ENCODE measurements around the gene PDGFRA. TPM values are rescaled to one million over a fixed set of nuclear protein-coding genes. Genes with fewer than 3 reads are reported as not detected.

The PDGFRA gene
- polyA plus RNA-seq, 4 donors = 0.67 to 73.7 (median 7.7) TPM

GRCh38 chr4:54192811-54193210 lies 36.3 kb upstream of the PDGFRA start:
- H3K27ac ChIP-seq (ENCODE audit: low read depth in 1 of 3, low read length in 2 of 3) = no peak overlapping the region
- 92 to 94% (median 94%) methylated on average over 16 of the region's 16 CpGs for WGBS, 3 donors

GRCh38 chr4:54197926-54198325 lies 31.2 kb upstream of the PDGFRA start:
- Histone ChIP-seq H3K36me3 (ENCODE audit: control insufficient read depth in 3 of 3, insufficient read depth in 2 of 3, low read depth in 1 of 3, low read length in 3 of 3) (no peaks in the 10 kb centered on the region), H3K9me3 (ENCODE audit: control insufficient read depth in 2 of 2, insufficient read depth in 1 of 2, low read depth in 1 of 2, low read length in 1 of 2) (peaks cover 0 to under 1% of the 10 kb centered on the region in 2 donors), H3K27ac (ENCODE audit: low read depth in 1 of 3, low read length in 2 of 3) (no peak overlapping the region), H3K4me1 (ENCODE audit: control insufficient read depth in 3 of 3, insufficient read depth in 2 of 3, low read depth in 1 of 3, low read length in 2 of 3) (no peaks in the 10 kb centered on the region), H3K27me3 (ENCODE audit: control insufficient read depth in 3 of 3, insufficient read depth in 3 of 3, low read length in 3 of 3) (no peaks in the 10 kb centered on the region), H3K4me3 (ENCODE audit: low read depth in 1 of 3, low read length in 3 of 3) (no peak overlapping the region)
- FAIRE-seq (no peak), DNase-seq (no peak)
- WGBS, 3 donors = 79 to 97% (median 96%) methylated on average over 2 of the region's 2 CpGs

More at GRCh38 chr4:54192811-54193210, 36.3 kb upstream of the PDGFRA start:
- Histone ChIP-seq H3K36me3 (ENCODE audit: control insufficient read depth in 3 of 3, insufficient read depth in 2 of 3, low read depth in 1 of 3, low read length in 3 of 3) (no peaks in the 10 kb centered on the region), H3K4me1 (ENCODE audit: control insufficient read depth in 3 of 3, insufficient read depth in 2 of 3, low read depth in 1 of 3, low read length in 2 of 3) (no peaks in the 10 kb centered on the region), H3K9me3 (ENCODE audit: control insufficient read depth in 2 of 2, insufficient read depth in 1 of 2, low read depth in 1 of 2, low read length in 1 of 2) (peaks cover 0 to 4% of the 10 kb centered on the region in 2 donors), H3K27me3 (ENCODE audit: control insufficient read depth in 3 of 3, insufficient read depth in 3 of 3, low read length in 3 of 3) (peaks cover 0 to 2% (median 0%) of the 10 kb centered on the region in 3 donors), H3K4me3 (ENCODE audit: low read depth in 1 of 3, low read length in 3 of 3) (no peak overlapping the region)
- DNase-seq = no peak
- FAIRE-seq = no peak

GRCh38 chr4:54199919-54200318 lies 29.2 kb upstream of the PDGFRA start:
- Histone ChIP-seq H3K36me3 (ENCODE audit: control insufficient read depth in 3 of 3, insufficient read depth in 2 of 3, low read depth in 1 of 3, low read length in 3 of 3) (no peaks in the 10 kb centered on the region), H3K9me3 (ENCODE audit: control insufficient read depth in 2 of 2, insufficient read depth in 1 of 2, low read depth in 1 of 2, low read length in 1 of 2) (no peaks in the 10 kb centered on the region), H3K4me1 (ENCODE audit: control insufficient read depth in 3 of 3, insufficient read depth in 2 of 3, low read depth in 1 of 3, low read length in 2 of 3) (no peaks in the 10 kb centered on the region), H3K4me3 (ENCODE audit: low read depth in 1 of 3, low read length in 3 of 3) (no peak overlapping the region), H3K27ac (ENCODE audit: low read depth in 1 of 3, low read length in 2 of 3) (no peak overlapping the region), H3K27me3 (ENCODE audit: control insufficient read depth in 3 of 3, insufficient read depth in 3 of 3, low read length in 3 of 3) (no peaks in the 10 kb centered on the region)
- FAIRE-seq = no peak
- DNase-seq = no peak
- 88 to 94% (median 90%) methylated on average over 5 of the region's 5 CpGs for WGBS, 3 donors

- no peak overlapping the region for H3K4me3 ChIP-seq (ENCODE audit: low read depth in 1 of 3, low read length in 3 of 3)
- no peak for DNase-seq
- H3K9me3 ChIP-seq (ENCODE audit: control insufficient read depth in 2 of 2, insufficient read depth in 1 of 2, low read depth in 1 of 2, low read length in 1 of 2) = no peaks in the 10 kb centered on the region
- H3K27ac ChIP-seq (ENCODE audit: low read depth in 1 of 3, low read length in 2 of 3) = no peak overlapping the region
- H3K27me3 ChIP-seq (ENCODE audit: control insufficient read depth in 3 of 3, insufficient read depth in 3 of 3, low read length in 3 of 3) = peaks cover 0 to 12% (median 0%) of the 10 kb centered on the region in 3 donors
- no peak for FAIRE-seq
- H3K36me3 ChIP-seq (ENCODE audit: control insufficient read depth in 3 of 3, insufficient read depth in 2 of 3, low read depth in 1 of 3, low read length in 3 of 3) = no peaks in the 10 kb centered on the region
- 84 to 98% (median 87%) methylated on average over 2 of the region's 2 CpGs for WGBS, 3 donors
- H3K4me1 ChIP-seq (ENCODE audit: control insufficient read depth in 3 of 3, insufficient read depth in 2 of 3, low read depth in 1 of 3, low read length in 2 of 3) = peaks cover 0 to 8% (median 0%) of the 10 kb centered on the region in 3 donors
Observed at GRCh38 chr4:54209617-54210016, 19.5 kb upstream of the PDGFRA start.

- 54 to 63% (median 61%) methylated on average over 3 of the region's 3 CpGs for WGBS, 3 donors
- FAIRE-seq = no peak
- DNase-seq = no peak
- no peaks in the 10 kb centered on the region for H3K9me3 ChIP-seq (ENCODE audit: control insufficient read depth in 2 of 2, insufficient read depth in 1 of 2, low read depth in 1 of 2, low read length in 1 of 2)
- peaks cover 0 to 30% (median 0%) of the 10 kb centered on the region in 3 donors for H3K27me3 ChIP-seq (ENCODE audit: control insufficient read depth in 3 of 3, insufficient read depth in 3 of 3, low read length in 3 of 3)
- no peak overlapping the region for H3K27ac ChIP-seq (ENCODE audit: low read depth in 1 of 3, low read length in 2 of 3)
- peaks cover 0 to 8% (median 4%) of the 10 kb centered on the region in 3 donors for H3K4me1 ChIP-seq (ENCODE audit: control insufficient read depth in 3 of 3, insufficient read depth in 2 of 3, low read depth in 1 of 3, low read length in 2 of 3)
- no peak overlapping the region for H3K4me3 ChIP-seq (ENCODE audit: low read depth in 1 of 3, low read length in 3 of 3)
- no peaks in the 10 kb centered on the region for H3K36me3 ChIP-seq (ENCODE audit: control insufficient read depth in 3 of 3, insufficient read depth in 2 of 3, low read depth in 1 of 3, low read length in 3 of 3)
Observed at GRCh38 chr4:54213001-54213400, 16.1 kb upstream of the PDGFRA start.

GRCh38 chr4:54213761-54214160 lies 15.3 kb upstream of the PDGFRA start:
- Histone ChIP-seq H3K36me3 (ENCODE audit: control insufficient read depth in 3 of 3, insufficient read depth in 2 of 3, low read depth in 1 of 3, low read length in 3 of 3) (no peaks in the 10 kb centered on the region), H3K4me3 (ENCODE audit: low read depth in 1 of 3, low read length in 3 of 3) (no peak overlapping the region), H3K9me3 (ENCODE audit: control insufficient read depth in 2 of 2, insufficient read depth in 1 of 2, low read depth in 1 of 2, low read length in 1 of 2) (no peaks in the 10 kb centered on the region), H3K4me1 (ENCODE audit: control insufficient read depth in 3 of 3, insufficient read depth in 2 of 3, low read depth in 1 of 3, low read length in 2 of 3) (peaks cover 0 to 8% (median 5%) of the 10 kb centered on the region in 3 donors), H3K27me3 (ENCODE audit: control insufficient read depth in 3 of 3, insufficient read depth in 3 of 3, low read length in 3 of 3) (peaks cover 0 to 35% (median 0%) of the 10 kb centered on the region in 3 donors), H3K27ac (ENCODE audit: low read depth in 1 of 3, low read length in 2 of 3) (peak overlapping the region in 1 of 3 donors; percentile 21)
- 6 to 45% (median 20%) methylated on average over 4 of the region's 4 CpGs for WGBS, 3 donors
- FAIRE-seq (no peak), DNase-seq (peak; percentile 54 to 62)

- peaks cover 0 to 8% (median 5%) of the 10 kb centered on the region in 3 donors for H3K4me1 ChIP-seq (ENCODE audit: control insufficient read depth in 3 of 3, insufficient read depth in 2 of 3, low read depth in 1 of 3, low read length in 2 of 3)
- no peak for DNase-seq
- no peak overlapping the region for H3K27ac ChIP-seq (ENCODE audit: low read depth in 1 of 3, low read length in 2 of 3)
- H3K27me3 ChIP-seq (ENCODE audit: control insufficient read depth in 3 of 3, insufficient read depth in 3 of 3, low read length in 3 of 3) = peaks cover 0 to 38% (median 0%) of the 10 kb centered on the region in 3 donors
- no peaks in the 10 kb centered on the region for H3K36me3 ChIP-seq (ENCODE audit: control insufficient read depth in 3 of 3, insufficient read depth in 2 of 3, low read depth in 1 of 3, low read length in 3 of 3)
- no peak for FAIRE-seq
- 56 to 76% (median 69%) methylated on average over 4 of the region's 4 CpGs for WGBS, 3 donors
- no peak overlapping the region for H3K4me3 ChIP-seq (ENCODE audit: low read depth in 1 of 3, low read length in 3 of 3)
- H3K9me3 ChIP-seq (ENCODE audit: control insufficient read depth in 2 of 2, insufficient read depth in 1 of 2, low read depth in 1 of 2, low read length in 1 of 2) = no peaks in the 10 kb centered on the region
Observed at GRCh38 chr4:54215379-54216077, 13.6 kb upstream of the PDGFRA start.

- H3K27me3 ChIP-seq (ENCODE audit: control insufficient read depth in 3 of 3, insufficient read depth in 3 of 3, low read length in 3 of 3) = peaks cover 0 to 47% (median 0%) of the 10 kb centered on the region in 3 donors
- H3K27ac ChIP-seq (ENCODE audit: low read depth in 1 of 3, low read length in 2 of 3) = no peak overlapping the region
- 1 to 2% (median 1%) methylated on average over 22 to 23 of the region's 23 CpGs for WGBS, 3 donors
- H3K4me1 ChIP-seq (ENCODE audit: control insufficient read depth in 3 of 3, insufficient read depth in 2 of 3, low read depth in 1 of 3, low read length in 2 of 3) = peaks cover 0 to 8% (median 5%) of the 10 kb centered on the region in 3 donors
- H3K36me3 ChIP-seq (ENCODE audit: control insufficient read depth in 3 of 3, insufficient read depth in 2 of 3, low read depth in 1 of 3, low read length in 3 of 3) = no peaks in the 10 kb centered on the region
- no peaks in the 10 kb centered on the region for H3K9me3 ChIP-seq (ENCODE audit: control insufficient read depth in 2 of 2, insufficient read depth in 1 of 2, low read depth in 1 of 2, low read length in 1 of 2)
- H3K4me3 ChIP-seq (ENCODE audit: low read depth in 1 of 3, low read length in 3 of 3) = peak overlapping the region in 1 of 3 donors; percentile 44
- FAIRE-seq (no peak), DNase-seq (peak; percentile 74 to 90)
Observed at GRCh38 chr4:54217642-54218495, 11.2 kb upstream of the PDGFRA start.
